Esophagus squamous epithelium (tissue), 5 donors: ENCODE results near the gene PGRMC2. TPM values are rescaled to one million over a fixed set of nuclear protein-coding genes. Genes with fewer than 3 reads are reported as not detected.

ENCODE experiments used
- DNase-seq: peaks from one replicate; lab custom pipeline; 2025; lab: John Stamatoyannopoulos, UW
- H3K27ac ChIP-seq, 4 donors: fragments of 200-600 bp; sonication (generic); one replicate each; pipeline ENCODE4 v1.5.1; 2016 to 2019; ENCODE audit warnings: mild to moderate bottlenecking in 1 of 4
- H3K27me3 ChIP-seq, 4 donors: fragments of 200-600 bp; sonication (generic); 1 replicate in 3 of 4; 2 replicates in 1 of 4; pipeline versions ENCODE4 v1.5.1 to v1.6.0; 2017 to 2021; ENCODE audit warnings: antibody characterized with exemption in 1 of 4
- H3K36me3 ChIP-seq, 3 donors: fragments of 200-600 bp; sonication (generic); one replicate each; pipeline ENCODE4 v1.5.1; 2016 to 2019
- H3K4me1 ChIP-seq, 3 donors: fragments of 200-600 bp; sonication (generic); one replicate each; pipeline ENCODE4 v1.5.1; 2017 to 2019
- H3K4me3 ChIP-seq, 4 donors: fragments of 200-600 bp; sonication (generic); 1 replicate in 3 of 4; 2 replicates in 1 of 4; pipeline ENCODE4 v1.5.1; 2016 to 2019; ENCODE audit warnings: mild to moderate bottlenecking in 2 of 4, moderate library complexity in 1 of 4
- H3K9me3 ChIP-seq, 3 donors: fragments of 200-600 bp; sonication (generic); one replicate each; pipeline ENCODE4 v1.5.1; 2016 to 2019
- POLR2A ChIP-seq, 4 donors: fragments of 450-650 bp; IDR thresholded peaks; one replicate each; pipeline ENCODE4 v1.6.1; 2017; ENCODE audit warnings: antibody characterized with exemption in 4 of 4, mild to moderate bottlenecking in 4 of 4, moderate library complexity in 3 of 4
- WGBS, 2 donors: methylation state at CpG; one replicate each; pipeline ENCODE4 v1.1.5; 2018; 5-methylcytosine and 5-hydroxymethylcytosine counted together
- intact Hi-C: fragments of 100-400 bp; cut with DNase I; formaldehyde crosslinking; loops from one replicate; pipeline ENCODE4 v1.15.0; 2022
- total RNA-seq, 4 donors: library from RNA; depleted of rRNA; stranded (reverse); fragments of >200 nt; gene quantifications; one replicate each; pipeline ENCODE4 v1.1.0, GENCODE V29; 2016
- TF ChIP-seq, protein P1 (sequence below), 6 experiments: fragments of 450-650 bp in 4 of 6; fragments of 200-600 bp in 2 of 6; sonication (generic) in 2 of 6; IDR thresholded peaks; one replicate each; pipeline ENCODE4 v1.5.1; 2016 to 2019; ENCODE audit warnings: antibody characterized with exemption in 6 of 6, mild to moderate bottlenecking in 4 of 6, moderate library complexity in 4 of 6
- donor health status: DM: yes; HTN: yes; CAD: no.

The PGRMC2 gene
- total RNA-seq, 4 donors from 2014 or later = 13.6 to 39.3 (median 23.0) TPM

DNA sequence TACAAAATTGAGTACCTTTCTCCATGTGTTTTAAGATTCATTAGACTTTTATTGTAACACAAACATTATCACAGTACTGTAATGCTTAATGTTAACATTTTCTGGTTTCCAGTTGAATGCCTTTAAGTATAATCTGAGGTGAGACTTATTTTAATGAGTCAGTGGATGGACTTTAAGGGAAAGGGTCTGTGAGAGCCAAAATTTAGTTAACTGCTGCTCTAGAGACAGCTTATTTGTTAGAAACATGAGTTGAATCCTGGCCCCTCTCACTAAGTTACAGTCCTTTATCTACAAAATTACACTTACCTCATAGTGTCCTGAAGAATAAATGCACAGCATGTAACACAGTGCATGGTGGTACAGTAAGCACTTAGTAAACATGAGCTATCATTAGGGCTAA lies 66.0 kb downstream of the PGRMC2 start:
- intact Hi-C loops = no loop called here
- Histone ChIP-seq H3K4me3 (no peak overlapping the region), H3K9me3 (no peaks in the 10 kb centered on the region), H3K27me3 (no peaks in the 10 kb centered on the region), H3K36me3 (no peaks in the 10 kb centered on the region), H3K4me1 (no peaks in the 10 kb centered on the region), H3K27ac (no peak overlapping the region)
- TF ChIP-seq POLR2A (IDR thresholded peaks at IDR 0.05) = no peak
- TF ChIP-seq, protein P1, sequence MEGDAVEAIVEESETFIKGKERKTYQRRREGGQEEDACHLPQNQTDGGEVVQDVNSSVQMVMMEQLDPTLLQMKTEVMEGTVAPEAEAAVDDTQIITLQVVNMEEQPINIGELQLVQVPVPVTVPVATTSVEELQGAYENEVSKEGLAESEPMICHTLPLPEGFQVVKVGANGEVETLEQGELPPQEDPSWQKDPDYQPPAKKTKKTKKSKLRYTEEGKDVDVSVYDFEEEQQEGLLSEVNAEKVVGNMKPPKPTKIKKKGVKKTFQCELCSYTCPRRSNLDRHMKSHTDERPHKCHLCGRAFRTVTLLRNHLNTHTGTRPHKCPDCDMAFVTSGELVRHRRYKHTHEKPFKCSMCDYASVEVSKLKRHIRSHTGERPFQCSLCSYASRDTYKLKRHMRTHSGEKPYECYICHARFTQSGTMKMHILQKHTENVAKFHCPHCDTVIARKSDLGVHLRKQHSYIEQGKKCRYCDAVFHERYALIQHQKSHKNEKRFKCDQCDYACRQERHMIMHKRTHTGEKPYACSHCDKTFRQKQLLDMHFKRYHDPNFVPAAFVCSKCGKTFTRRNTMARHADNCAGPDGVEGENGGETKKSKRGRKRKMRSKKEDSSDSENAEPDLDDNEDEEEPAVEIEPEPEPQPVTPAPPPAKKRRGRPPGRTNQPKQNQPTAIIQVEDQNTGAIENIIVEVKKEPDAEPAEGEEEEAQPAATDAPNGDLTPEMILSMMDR (IDR thresholded peaks at IDR 0.05) = no peak
- DNase-seq = no peak

DNA sequence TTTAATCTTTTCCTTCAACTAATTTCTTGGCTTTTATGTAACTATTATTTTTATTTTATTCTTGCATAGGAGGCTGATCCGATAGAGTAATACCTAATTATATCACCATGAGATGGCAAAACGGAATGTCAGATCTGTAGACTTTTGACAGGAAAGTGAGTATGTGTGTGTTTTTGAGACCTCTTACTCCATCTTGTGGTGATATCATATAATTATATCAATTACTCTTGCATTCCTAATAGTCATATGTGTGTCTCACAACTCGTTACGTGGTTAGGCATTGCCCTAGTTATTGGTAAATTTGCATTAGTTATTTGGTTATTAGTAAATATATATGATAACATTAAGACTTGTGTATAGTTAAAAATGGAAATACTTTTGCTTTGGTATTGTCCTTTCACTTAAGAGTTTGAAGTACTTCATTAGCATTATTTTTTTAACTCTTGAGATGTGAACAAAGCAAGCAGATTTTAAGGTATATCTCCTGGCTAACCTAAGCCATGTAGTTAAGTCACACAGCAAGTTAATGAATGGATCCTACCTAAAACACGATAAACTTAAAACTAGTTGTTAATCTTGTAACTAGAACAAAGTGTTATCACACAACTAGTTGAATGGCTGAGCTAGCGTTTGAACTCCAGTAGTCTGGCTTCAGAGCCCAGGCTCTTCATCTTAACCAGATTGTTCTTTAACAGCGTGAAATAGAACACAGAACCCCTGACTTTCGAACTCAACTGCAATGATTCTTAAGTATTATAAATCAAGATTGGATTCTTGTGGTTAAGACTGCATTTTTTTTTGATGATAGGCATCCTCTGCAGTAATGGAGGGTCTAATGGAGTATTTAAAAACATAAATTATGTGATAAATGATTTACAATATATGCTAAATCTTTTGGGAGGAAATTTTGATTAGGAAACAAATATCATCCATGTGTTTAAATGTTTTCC lies 67.1 kb downstream of the PGRMC2 start:
- no peak overlapping the region for H3K27ac ChIP-seq
- intact Hi-C loops = no loop called here
- no peak for DNase-seq
- no peaks in the 10 kb centered on the region for H3K27me3 ChIP-seq
- TF ChIP-seq POLR2A (IDR thresholded peaks at IDR 0.05) = no peak
- TF ChIP-seq, protein P1 (IDR thresholded peaks at IDR 0.05) = peak in 1 of 6 experiments; percentile 43
- H3K36me3 ChIP-seq = no peaks in the 10 kb centered on the region
- H3K9me3 ChIP-seq = no peaks in the 10 kb centered on the region
- WGBS, 2 donors = 44% methylated on average over 8 of the region's 8 CpGs
- H3K4me1 ChIP-seq = no peaks in the 10 kb centered on the region
- no peak overlapping the region for H3K4me3 ChIP-seq

Other genes with a start within 250 kb of the PGRMC2 start
- gene LARP1B, start 226.5 kb downstream of the PGRMC2 start, total RNA-seq = 10 to 100 TPM; 11.5 to 29.2 (median 16.4) TPM